Measurements from ENCODE around the gene BRAT1.

The BRAT1 gene

DNA sequence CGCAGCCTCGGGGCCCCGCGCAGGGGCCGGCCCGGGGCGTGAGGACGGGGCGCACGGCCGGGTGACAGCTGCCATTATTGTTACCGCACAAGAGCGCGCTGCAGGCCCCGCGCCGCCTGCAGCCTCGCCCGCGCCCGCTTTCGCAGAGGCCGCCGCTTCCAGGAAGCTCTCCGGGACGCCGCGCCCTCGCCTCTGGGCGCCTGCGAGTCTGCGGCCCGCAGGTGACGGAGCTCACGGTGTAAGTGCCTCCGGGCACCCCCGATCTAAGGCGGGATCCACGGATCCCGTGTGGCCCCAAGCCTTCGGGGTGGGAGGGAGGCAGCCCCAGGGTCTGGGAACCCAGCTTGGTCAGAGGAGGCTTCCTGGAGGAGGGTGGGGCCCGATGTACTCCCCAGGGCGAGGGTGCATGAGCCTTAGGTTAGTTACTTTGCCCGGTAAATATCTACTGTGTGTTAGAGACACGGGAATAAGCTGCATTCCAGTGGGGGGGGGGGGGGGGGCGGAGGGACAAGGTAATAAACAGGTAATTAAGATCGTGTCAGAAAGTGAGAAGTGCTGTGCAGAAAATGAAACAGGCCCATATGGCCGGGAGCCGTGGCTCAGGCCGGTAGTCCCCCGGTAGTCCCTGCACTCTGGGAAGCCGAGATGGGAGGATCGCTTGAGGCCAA lies 4.1 kb upstream of the BRAT1 start:
- DNase-seq (ENCODE audit: low read depth), result peak; percentile 42

GRCh38 chr7:2558629-2559282 lies 3.4 kb upstream of the BRAT1 start, which contains the start of gene IQCE:
Gene IQCE (plus strand): TSS chr7:2558979. CDS start chr7:2559182, 203 bp downstream.
- peak; percentile 93 for DNase-seq (ENCODE audit: low read depth)

DNA sequence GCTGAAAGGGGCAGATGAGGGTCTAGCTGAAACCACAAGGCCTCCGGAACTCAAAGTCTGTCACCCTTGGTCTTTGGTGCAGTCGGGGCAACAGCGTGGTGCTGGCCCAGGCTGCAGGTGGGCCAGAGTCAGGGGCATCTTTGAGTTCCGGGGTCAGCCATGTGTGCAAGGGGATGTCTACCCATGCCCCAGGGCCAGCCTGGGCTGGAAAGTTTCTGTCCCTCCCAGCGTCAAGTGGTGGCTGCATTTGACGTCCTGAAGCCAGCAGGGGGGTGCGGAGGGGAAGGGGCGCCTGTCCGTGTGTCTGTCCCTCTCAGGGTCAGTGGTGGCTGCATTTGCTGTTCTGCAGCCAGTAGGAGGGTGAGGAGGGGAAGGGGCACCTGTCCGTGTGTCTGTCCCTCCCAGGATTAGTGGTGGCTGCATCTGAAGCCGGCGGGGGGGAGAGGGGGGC lies 638 bp downstream of the BRAT1 start:
- DNase-seq (ENCODE audit: low read depth), result no peak

GRCh38 chr7:2553831-2554581 lies 1.3 kb downstream of the BRAT1 start:
- no peak for DNase-seq (ENCODE audit: low read depth)

DNA sequence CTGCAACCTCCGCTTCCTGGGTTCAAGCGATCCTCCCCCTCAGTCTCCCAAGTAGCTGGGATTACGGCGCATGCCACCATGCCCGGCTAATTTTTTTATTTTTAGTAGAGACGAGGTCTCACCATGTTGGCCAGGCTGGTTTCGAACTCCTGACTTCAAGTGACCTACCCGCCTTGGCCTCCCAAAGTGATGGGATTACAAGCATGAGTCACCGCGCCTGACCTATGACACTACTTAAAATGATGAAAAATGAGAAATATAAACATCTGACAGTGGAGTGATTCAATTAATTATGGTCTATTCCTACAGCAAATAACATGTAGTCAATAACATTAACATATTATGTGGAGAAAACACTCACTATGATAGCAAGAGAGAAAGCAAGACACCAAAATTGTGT lies 2.2 kb downstream of the BRAT1 start:
- DNase-seq (ENCODE audit: low read depth), result no peak

DNA sequence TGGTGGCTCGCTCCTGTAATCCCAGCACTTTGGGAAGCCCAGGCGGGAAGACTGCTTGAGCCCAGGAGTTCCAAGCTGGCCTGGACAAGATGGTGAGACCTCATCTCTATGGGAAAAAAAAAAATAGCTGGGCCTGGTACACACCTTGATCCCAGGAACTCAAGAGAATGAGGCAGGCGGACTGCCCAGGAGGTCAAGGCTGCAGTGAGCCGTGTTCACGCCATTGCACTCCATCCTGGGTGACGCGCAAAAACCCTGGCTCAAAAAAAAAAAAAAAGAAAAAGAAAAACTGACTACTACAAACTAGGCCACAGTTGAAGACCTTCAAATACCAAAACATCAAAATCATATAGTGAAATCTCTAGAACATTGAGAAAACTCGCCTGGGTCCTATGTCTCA lies 3.9 kb downstream of the BRAT1 start:
- no peak for DNase-seq (ENCODE audit: low read depth)

GRCh38 chr7:2546776-2547586 lies 8.3 kb downstream of the BRAT1 start:
- no peak for DNase-seq (ENCODE audit: low read depth)

- DNase-seq (ENCODE audit: low read depth), result no peak
These were observed 9.4 kb downstream of the BRAT1 start for GRCh38 chr7:2545746-2546425.

DNA sequence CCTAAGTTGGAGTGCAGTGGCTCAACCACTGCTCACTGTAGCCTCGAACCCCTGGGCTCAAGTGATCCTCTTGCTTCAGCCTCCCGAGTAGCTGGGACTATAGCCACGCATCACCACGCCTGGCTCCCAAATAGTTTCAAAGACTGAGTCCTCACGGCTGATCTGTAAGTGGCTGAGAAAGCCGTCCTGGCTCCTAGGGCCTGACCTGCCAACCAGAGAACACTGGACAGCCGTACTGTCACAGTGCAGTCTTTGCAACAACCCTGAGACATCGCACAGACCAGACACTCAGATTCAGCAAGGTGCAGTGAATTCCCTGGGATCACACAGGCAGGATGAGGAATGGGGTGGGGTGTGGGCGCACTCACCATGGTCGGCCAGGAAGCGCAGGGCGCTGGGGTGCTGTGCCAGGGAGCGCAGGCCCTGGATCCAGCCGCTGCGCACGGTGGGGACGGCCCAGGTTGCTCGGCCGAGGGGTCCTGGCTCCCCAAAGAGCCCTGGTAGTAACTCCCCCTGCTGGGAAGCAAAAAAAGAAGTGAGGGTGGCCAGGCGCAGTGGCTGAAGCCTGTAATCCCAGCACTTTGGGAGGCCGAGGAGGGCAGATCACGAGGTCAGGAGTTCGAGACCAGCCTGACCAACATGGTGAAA lies 10.7 kb downstream of the BRAT1 start:
- no peak for DNase-seq (ENCODE audit: low read depth)

DNA sequence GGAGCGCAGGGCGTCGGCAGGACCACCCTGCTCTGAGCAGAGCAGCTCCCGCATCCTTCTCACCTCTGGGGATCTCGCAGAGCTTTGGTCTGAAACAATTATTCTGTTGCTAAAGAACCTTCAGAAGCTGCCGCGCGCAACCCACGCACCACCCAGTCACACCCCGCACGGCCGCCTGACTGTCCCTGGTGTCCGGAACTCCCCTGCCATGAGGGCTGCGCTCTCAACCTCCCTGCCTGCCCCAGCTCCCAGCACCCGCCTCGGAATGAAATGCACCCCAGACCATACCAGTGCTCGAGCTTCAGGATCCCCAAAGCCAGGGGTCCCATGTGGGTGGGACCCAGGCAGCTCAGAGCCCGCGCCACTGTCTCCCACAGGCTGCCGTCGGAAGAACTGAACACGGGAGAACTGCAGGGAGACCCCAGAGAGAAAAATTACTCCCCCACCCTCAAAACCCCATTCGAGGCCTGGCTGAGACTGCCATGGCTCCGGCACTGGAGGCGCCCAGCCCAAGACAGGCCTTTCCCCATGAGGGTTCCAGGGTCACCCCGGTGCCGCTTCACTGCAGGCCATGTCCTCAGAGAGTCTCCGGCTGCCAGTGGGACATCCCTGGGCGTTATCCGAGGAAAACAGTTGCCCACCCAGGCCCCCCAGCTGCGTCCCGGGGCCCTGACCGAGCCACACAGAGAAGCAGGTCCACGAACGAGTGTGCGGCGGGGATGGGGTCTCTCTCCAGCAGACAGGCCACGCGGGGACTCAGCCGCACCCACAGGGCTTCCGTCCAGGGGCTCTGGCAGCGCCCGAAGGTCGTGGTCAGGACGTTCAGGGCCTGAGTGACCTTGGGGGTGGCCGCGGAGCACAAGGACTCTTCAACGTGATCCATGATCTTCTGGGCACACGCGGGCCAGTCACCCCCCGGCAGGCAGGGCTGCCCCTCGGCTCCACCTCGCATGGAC lies 12.1 kb downstream of the BRAT1 start:
- no peak for DNase-seq (ENCODE audit: low read depth)

DNA sequence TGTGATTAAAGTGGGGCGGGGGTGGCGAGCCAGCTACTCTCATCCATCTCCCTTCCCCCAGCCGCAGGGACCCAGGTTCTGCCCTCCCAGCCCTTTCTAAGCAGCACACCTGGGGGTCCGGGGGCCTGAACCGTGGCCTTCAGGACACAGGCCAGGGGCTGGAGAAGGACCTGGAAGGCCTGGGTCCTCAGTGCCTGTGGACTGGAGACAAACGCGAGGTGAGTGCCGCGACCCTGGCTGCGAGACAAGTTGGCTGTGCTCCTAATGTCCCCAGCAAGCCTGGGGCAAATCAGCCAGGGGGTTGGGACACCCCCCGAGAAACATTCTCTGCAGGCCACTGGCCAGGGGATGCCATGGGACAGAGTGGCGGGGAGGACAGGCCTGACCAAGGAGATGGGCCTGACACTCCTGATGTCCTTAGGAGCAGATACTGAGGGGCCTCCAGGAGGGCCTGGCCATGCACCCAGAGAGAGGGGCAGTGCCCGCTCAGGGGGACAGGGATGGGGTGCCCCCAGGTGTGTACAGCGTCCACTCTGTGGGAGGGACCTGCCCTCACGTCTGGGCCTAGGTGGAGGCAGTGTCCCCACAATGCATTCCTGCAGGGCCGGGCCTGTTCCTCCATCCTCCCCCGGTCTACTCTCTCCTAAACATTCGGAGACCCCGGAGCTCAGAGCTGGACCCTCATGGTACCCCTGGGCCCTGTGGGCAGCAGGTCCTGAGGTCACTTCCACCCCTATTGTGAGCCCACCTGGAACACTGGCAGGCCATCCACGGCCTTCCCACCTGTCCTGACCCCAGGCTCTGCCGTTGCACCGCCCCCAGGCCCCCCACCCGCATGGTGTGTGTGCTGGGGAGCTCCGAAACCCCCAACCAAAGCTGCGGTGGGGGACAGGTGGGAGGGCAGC lies 13.1 kb downstream of the BRAT1 start:
- no peak for DNase-seq (ENCODE audit: low read depth)

DNA sequence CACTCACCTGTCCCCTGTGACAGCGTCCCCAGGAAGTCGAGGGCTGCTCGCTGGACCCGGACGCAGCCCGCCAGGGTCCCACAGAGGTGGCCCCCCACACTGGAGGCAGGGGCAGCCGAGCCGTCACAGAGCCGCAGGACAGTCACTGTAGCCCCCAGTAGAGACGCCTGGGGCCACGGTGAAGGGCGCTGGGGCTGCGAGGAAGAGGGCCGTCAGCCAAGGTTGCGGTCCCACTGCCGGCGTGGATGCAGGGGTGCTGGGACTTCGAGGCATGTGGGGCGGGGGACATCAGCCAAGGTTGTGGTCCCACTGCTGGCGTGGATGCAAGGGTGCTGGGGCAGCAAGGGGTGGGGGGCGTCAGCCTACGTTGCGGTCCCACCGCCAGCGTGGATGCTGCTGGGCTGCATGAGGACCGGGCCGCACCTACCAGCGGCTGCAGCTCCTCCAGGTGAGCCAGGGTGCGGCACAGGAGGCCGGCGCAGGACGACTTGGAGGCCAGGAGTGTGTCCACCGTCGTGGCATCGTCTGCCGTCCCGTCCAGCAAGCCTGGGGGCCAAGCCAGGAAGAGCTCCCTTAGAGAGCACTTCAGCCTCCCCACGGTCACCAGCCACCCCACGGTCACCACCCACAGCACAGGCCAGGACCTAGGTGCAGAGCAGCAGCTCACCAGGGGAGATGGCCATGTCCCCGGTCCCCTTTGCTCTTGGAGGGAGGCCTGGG lies 13.9 kb downstream of the BRAT1 start:
- no peak for DNase-seq (ENCODE audit: low read depth)

- no peak for DNase-seq (ENCODE audit: low read depth)
These were observed 14.7 kb downstream of the BRAT1 start for GRCh38 chr7:2540641-2541051.

- DNase-seq (ENCODE audit: low read depth), result no peak
These were observed 15.2 kb downstream of the BRAT1 start for GRCh38 chr7:2540133-2540532.

GRCh38 chr7:2539031-2539911 lies 16.1 kb downstream of the BRAT1 start:
- DNase-seq (ENCODE audit: low read depth), result no peak

GRCh38 chr7:2537981-2538851 lies 17.1 kb downstream of the BRAT1 start:
- DNase-seq (ENCODE audit: low read depth), result no peak
